ENCODE results near the gene ZNF730. TPM values are rescaled to one million over a fixed set of nuclear protein-coding genes. Genes with fewer than 3 reads are reported as not detected.
A peak's percentile ranks its signal among the peaks of the same experiment; 100 is the strongest.

The ZNF730 gene
- 9.0 TPM in 2 replicates for polyA plus RNA-seq (2013)

- peak within 1 kb of the TSS; percentile 78 for H3K4me3 ChIP-seq (ENCODE audit: low read depth, low read length)
- peak within 1 kb of the TSS; percentile 86 for H3K4me2 ChIP-seq (ENCODE audit: low read length)
- H3K36me3 ChIP-seq (ENCODE audit: control insufficient read depth in 1 of 2, insufficient read depth in 2 of 2, low read length in 2 of 2): peaks cover 2 to 3% of the 10 kb centered on the region in 2 experiments
- H2BK5ac ChIP-seq (ENCODE audit: low read depth, low read length, poor library complexity): peak within 1 kb of the TSS; percentile 73
- H3K9me3 ChIP-seq (ENCODE audit: insufficient read depth, low read depth, low read length): no peaks in the 10 kb centered on the region
- peak within 1 kb of the TSS; percentile 34 for H3K4ac ChIP-seq (ENCODE audit: low read depth, low read length)
- H2BK12ac ChIP-seq (ENCODE audit: low read length): no peak within 1 kb of the TSS
- H2BK120ac ChIP-seq (ENCODE audit: insufficient read depth, low read length, poor library complexity): peak within 1 kb of the TSS; percentile 59
- DNase-seq: peak; percentile 92 to 94
- H3K79me2 ChIP-seq (ENCODE audit: control insufficient read depth, insufficient read depth, low read length, poor library complexity): peaks cover 4% of the 10 kb centered on the region
- peak within 1 kb of the TSS; percentile 71 for H2AK5ac ChIP-seq (ENCODE audit: low read length)
- H3K18ac ChIP-seq (ENCODE audit: low read length): peak within 1 kb of the TSS; percentile 73
- peak within 1 kb of the TSS; percentile 92 for H3K9ac ChIP-seq (ENCODE audit: low read length)
- H4K91ac ChIP-seq (ENCODE audit: low read depth, low read length): peak within 1 kb of the TSS; percentile 61
- H3K23ac ChIP-seq (ENCODE audit: low read length): no peak within 1 kb of the TSS
- H2AFZ ChIP-seq (ENCODE audit: insufficient read depth, low read length, poor library complexity): peak within 1 kb of the TSS; percentile 66
- H3K79me1 ChIP-seq (ENCODE audit: low read length): peaks cover 4% of the 10 kb centered on the region
- H3K4me1 ChIP-seq (ENCODE audit: control insufficient read depth in 1 of 2, insufficient read depth in 2 of 2, low read length in 2 of 2): peaks cover 0 to 2% of the 10 kb centered on the region in 2 experiments
- WGBS (ENCODE audit: extremely low coverage, insufficient coverage, insufficient read length): no CpG with 5 or more reads among the region's 44 CpGs
- peak within 1 kb of the TSS; percentile 9 for H4K12ac ChIP-seq (ENCODE audit: low read depth, low read length)
- peak within 1 kb of the TSS; percentile 88 for H4K8ac ChIP-seq (ENCODE audit: low read depth, low read length)
- H3K14ac ChIP-seq (ENCODE audit: low read length): peak within 1 kb of the TSS; percentile 63
- H3K27ac ChIP-seq (ENCODE audit: low read depth, low read length): peak within 1 kb of the TSS; percentile 81
- H3K27me3 ChIP-seq (ENCODE audit: insufficient read depth, low read length): no peaks in the 10 kb centered on the region
Measured at GRCh38 chr19:23116802-23117571, at the start of gene ZNF730. ZNF730 (plus strand) TSS chr19:23117025; CDS start chr19:23117174, 149 bp downstream.

DNA sequence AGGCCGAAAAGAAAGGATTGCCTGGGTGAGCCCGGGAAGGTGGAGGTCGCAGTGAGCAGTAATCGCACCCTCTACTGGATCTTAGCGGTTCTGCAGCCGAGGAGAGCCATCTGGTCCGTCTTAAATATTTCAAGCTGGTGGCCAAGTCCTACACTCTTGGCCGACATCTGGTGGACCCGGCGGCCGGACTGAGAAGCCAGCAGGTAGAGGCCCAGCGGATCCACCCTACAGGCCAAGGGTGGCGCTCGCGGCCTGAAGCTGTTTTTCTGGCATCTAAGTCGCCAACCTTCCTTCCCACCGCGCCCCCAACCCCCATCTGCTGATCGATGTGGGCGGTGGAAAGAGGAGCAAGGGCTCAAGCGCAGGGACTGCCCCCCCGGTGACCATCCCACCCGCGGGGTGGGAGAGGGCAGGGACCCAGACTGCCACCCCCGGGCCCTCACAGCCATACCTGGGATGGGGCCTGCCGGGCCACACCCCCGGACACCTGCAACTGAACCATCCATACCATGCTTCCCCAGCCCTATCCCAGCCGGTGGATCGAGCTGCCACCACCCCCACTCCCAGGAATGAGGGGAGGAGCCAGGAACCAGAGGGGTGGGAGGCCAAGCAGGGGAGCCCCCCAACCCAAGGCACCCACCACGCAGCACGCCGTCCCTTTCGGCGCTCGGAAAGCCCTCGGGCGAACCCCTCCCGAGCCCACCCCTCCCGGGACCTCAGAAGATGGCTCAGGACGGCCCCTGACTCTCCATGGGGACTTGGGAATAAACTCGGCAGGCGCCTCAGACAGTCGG lies 46.3 kb upstream of the ZNF730 start:
- Histone ChIP-seq H3K9ac (ENCODE audit: low read length) (no peak overlapping the region), H3K4ac (ENCODE audit: low read depth, low read length) (no peak overlapping the region), H2BK12ac (ENCODE audit: low read length) (no peak overlapping the region), H4K8ac (ENCODE audit: low read depth, low read length) (no peak overlapping the region), H3K27ac (ENCODE audit: low read depth, low read length) (no peak overlapping the region), H3K4me2 (ENCODE audit: low read length) (no peak overlapping the region), H2BK5ac (ENCODE audit: low read depth, low read length, poor library complexity) (no peak overlapping the region), H3K79me1 (ENCODE audit: low read length) (peaks cover 5% of the 10 kb centered on the region), H2AK5ac (ENCODE audit: low read length) (no peak overlapping the region), H3K9me3 (ENCODE audit: insufficient read depth, low read depth, low read length) (peaks cover 40% of the 10 kb centered on the region), H3K14ac (ENCODE audit: low read length) (no peak overlapping the region), H3K4me3 (ENCODE audit: low read depth, low read length) (no peak overlapping the region), H4K12ac (ENCODE audit: low read depth, low read length) (no peak overlapping the region), H4K91ac (ENCODE audit: low read depth, low read length) (no peak overlapping the region), H2BK120ac (ENCODE audit: insufficient read depth, low read length, poor library complexity) (no peak overlapping the region), H3K27me3 (ENCODE audit: insufficient read depth, low read length) (no peaks in the 10 kb centered on the region), H3K36me3 (ENCODE audit: control insufficient read depth in 1 of 2, insufficient read depth in 2 of 2, low read length in 2 of 2) (no peaks in the 10 kb centered on the region), H3K23ac (ENCODE audit: low read length) (no peak overlapping the region), H3K18ac (ENCODE audit: low read length) (no peak overlapping the region), H3K4me1 (ENCODE audit: control insufficient read depth in 1 of 2, insufficient read depth in 2 of 2, low read length in 2 of 2) (no peaks in the 10 kb centered on the region), H2AFZ (ENCODE audit: insufficient read depth, low read length, poor library complexity) (no peak overlapping the region), H3K79me2 (ENCODE audit: control insufficient read depth, insufficient read depth, low read length, poor library complexity) (peaks cover 5% of the 10 kb centered on the region)
- no CpG with 5 or more reads among the region's 43 CpGs for WGBS (ENCODE audit: extremely low coverage, insufficient coverage, insufficient read length)
- DNase-seq: peak; percentile 51 to 55

DNA sequence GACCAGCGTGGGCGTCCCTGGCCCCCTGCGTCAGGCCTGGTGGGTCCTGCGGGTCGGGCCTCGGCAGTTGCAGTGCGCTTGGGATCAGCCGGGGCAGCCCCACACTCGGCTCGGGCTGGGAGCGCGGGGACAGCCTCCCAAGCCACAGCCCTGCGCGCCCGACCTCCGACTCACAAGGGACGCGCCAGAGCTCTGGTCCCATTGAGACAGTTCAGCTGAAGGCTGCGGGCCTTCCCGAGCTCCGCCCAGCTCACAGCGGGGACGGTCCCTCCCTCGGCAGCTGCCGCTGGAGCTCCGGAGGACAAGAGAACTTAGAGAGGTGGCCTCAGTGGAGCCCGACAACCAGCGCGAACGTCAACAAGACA lies 45.7 kb upstream of the ZNF730 start:
- Histone ChIP-seq H2AK5ac (ENCODE audit: low read length) (no peak overlapping the region), H3K9me3 (ENCODE audit: insufficient read depth, low read depth, low read length) (peaks cover 39% of the 10 kb centered on the region), H2BK120ac (ENCODE audit: insufficient read depth, low read length, poor library complexity) (no peak overlapping the region), H2BK5ac (ENCODE audit: low read depth, low read length, poor library complexity) (no peak overlapping the region), H4K8ac (ENCODE audit: low read depth, low read length) (no peak overlapping the region), H3K9ac (ENCODE audit: low read length) (no peak overlapping the region), H3K4me1 (ENCODE audit: control insufficient read depth in 1 of 2, insufficient read depth in 2 of 2, low read length in 2 of 2) (no peaks in the 10 kb centered on the region), H3K36me3 (ENCODE audit: control insufficient read depth in 1 of 2, insufficient read depth in 2 of 2, low read length in 2 of 2) (no peaks in the 10 kb centered on the region), H3K27me3 (ENCODE audit: insufficient read depth, low read length) (no peaks in the 10 kb centered on the region), H3K4ac (ENCODE audit: low read depth, low read length) (no peak overlapping the region), H3K79me1 (ENCODE audit: low read length) (peaks cover 7% of the 10 kb centered on the region), H3K18ac (ENCODE audit: low read length) (no peak overlapping the region), H2AFZ (ENCODE audit: insufficient read depth, low read length, poor library complexity) (no peak overlapping the region), H3K14ac (ENCODE audit: low read length) (no peak overlapping the region), H3K23ac (ENCODE audit: low read length) (no peak overlapping the region), H2BK12ac (ENCODE audit: low read length) (no peak overlapping the region), H3K27ac (ENCODE audit: low read depth, low read length) (no peak overlapping the region), H3K4me3 (ENCODE audit: low read depth, low read length) (no peak overlapping the region), H4K12ac (ENCODE audit: low read depth, low read length) (no peak overlapping the region), H4K91ac (ENCODE audit: low read depth, low read length) (no peak overlapping the region), H3K4me2 (ENCODE audit: low read length) (no peak overlapping the region), H3K79me2 (ENCODE audit: control insufficient read depth, insufficient read depth, low read length, poor library complexity) (peaks cover 6% of the 10 kb centered on the region)
- WGBS (ENCODE audit: extremely low coverage, insufficient coverage, insufficient read length): no CpG with 5 or more reads among the region's 30 CpGs
- DNase-seq: peak; percentile 60 to 63

DNA sequence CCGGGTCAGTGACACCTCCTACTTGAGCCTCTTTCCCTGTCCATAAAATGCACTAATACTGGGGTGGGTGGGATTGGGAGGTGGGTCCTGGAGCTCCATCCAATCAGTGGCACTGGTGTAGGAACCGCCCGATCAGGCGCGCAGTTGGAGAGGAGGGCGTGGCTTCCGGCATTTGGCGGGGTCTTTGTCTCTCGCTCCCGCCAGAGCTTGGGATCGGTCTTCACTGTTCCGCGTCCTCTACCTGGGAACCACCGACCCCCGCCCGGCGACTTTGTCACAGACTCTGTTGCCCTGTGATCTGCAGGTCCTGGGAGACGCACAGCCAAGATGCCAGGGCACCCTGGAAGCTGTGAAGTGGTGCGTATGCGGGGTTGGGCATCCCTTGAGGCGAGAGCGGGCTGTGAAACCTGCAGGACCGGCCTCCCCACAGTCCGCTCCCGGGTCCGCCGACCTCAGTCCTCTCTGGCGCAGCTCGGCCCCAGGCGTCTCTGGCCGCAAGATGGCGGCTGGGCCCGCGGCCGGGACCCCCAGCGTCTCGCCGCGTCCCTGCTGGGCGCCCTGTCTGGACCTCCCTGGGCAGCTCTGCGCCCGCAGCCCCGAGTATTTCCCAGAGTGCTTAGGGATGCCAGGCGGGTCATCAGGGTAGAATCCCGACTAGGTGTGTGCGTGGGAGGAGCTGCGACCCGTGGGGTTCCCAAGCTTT lies 41.6 kb upstream of the ZNF730 start:
- Histone ChIP-seq H4K8ac (ENCODE audit: low read depth, low read length) (peak overlapping the region; percentile 91), H2BK5ac (ENCODE audit: low read depth, low read length, poor library complexity) (peak overlapping the region; percentile 90)
- no CpG with 5 or more reads among the region's 48 CpGs for WGBS (ENCODE audit: extremely low coverage, insufficient coverage, insufficient read length)

More for the DNA sequence above, 41.6 kb upstream of the ZNF730 start:
- peaks cover 0 to 10% of the 10 kb centered on the region in 2 experiments for H3K4me1 ChIP-seq (ENCODE audit: control insufficient read depth in 1 of 2, insufficient read depth in 2 of 2, low read length in 2 of 2)
- peak overlapping the region; percentile 91 for H3K14ac ChIP-seq (ENCODE audit: low read length)
- H2BK120ac ChIP-seq (ENCODE audit: insufficient read depth, low read length, poor library complexity): peak overlapping the region; percentile 70
- no peak overlapping the region for H2BK12ac ChIP-seq (ENCODE audit: low read length)
- H2AK5ac ChIP-seq (ENCODE audit: low read length): peak overlapping the region; percentile 93
- H3K4me3 ChIP-seq (ENCODE audit: low read depth, low read length): peak overlapping the region; percentile 88
- H3K4me2 ChIP-seq (ENCODE audit: low read length): peak overlapping the region; percentile 55
- peak overlapping the region; percentile 91 for H3K9ac ChIP-seq (ENCODE audit: low read length)
- peak overlapping the region; percentile 83 for H3K18ac ChIP-seq (ENCODE audit: low read length)
- H3K27me3 ChIP-seq (ENCODE audit: insufficient read depth, low read length): no peaks in the 10 kb centered on the region
- H3K27ac ChIP-seq (ENCODE audit: low read depth, low read length): peak overlapping the region; percentile 74
- peak; percentile 60 to 78 for DNase-seq
- H4K12ac ChIP-seq (ENCODE audit: low read depth, low read length): peak overlapping the region; percentile 93
- peak overlapping the region; percentile 88 for H3K4ac ChIP-seq (ENCODE audit: low read depth, low read length)
- H4K91ac ChIP-seq (ENCODE audit: low read depth, low read length): peak overlapping the region; percentile 92
- H3K79me1 ChIP-seq (ENCODE audit: low read length): peaks cover 7% of the 10 kb centered on the region
- H3K9me3 ChIP-seq (ENCODE audit: insufficient read depth, low read depth, low read length): peaks cover 20% of the 10 kb centered on the region
- peak overlapping the region; percentile 89 for H2AFZ ChIP-seq (ENCODE audit: insufficient read depth, low read length, poor library complexity)
- no peak overlapping the region for H3K23ac ChIP-seq (ENCODE audit: low read length)
- peaks cover 12% of the 10 kb centered on the region for H3K79me2 ChIP-seq (ENCODE audit: control insufficient read depth, insufficient read depth, low read length, poor library complexity)
- peaks cover 3 to 5% of the 10 kb centered on the region in 2 experiments for H3K36me3 ChIP-seq (ENCODE audit: control insufficient read depth in 1 of 2, insufficient read depth in 2 of 2, low read length in 2 of 2)
